Activated CD4-positive, alpha-beta T cell treated with anti-CD3 and anti-CD28 coated beads for 36 hours (primary cell): ENCODE results near the gene IVL. TPM values are rescaled to one million over a fixed set of nuclear protein-coding genes. Genes with fewer than 3 reads are reported as not detected.

ENCODE experiments used
- ATAC-seq: fragments of 200-7000 bp; cut with Tn5 transposase; one replicate; pipeline ENCODE4 v1.10.0; 2021; ENCODE audit warnings: mild to moderate bottlenecking, moderate library complexity
- CTCF ChIA-PET: fragments of 350-600 bp; sonication (Branson Sonifier 250); formaldehyde crosslinking; loops from one replicate; lab custom pipeline; 2021; ENCODE audit warnings: antibody characterized with exemption; lab: Charles Lee
- POLR2A ChIA-PET: fragments of 350-600 bp; sonication (Branson Sonifier 250); formaldehyde crosslinking; loops from one replicate; lab custom pipeline; 2021; ENCODE audit warnings: antibody characterized with exemption, inconsistent platforms; lab: Charles Lee
- DNase-seq: peaks from one replicate; pipeline ENCODE4 v3.0.0-alpha.2; 2020
- H3K27ac Mint-ChIP-seq: one replicate; pipeline ENCODE4 v1.8.0; 2021; ENCODE audit warnings: mixed read lengths
- H3K27me3 Mint-ChIP-seq: one replicate; pipeline ENCODE4 v1.8.0; 2021; ENCODE audit warnings: mixed read lengths
- H3K36me3 Mint-ChIP-seq: one replicate; pipeline ENCODE4 v1.8.0; 2021; ENCODE audit warnings: low read depth, mixed read lengths
- H3K4me1 Mint-ChIP-seq: one replicate; pipeline ENCODE4 v1.8.0; 2021; ENCODE audit warnings: mixed read lengths
- H3K4me3 Mint-ChIP-seq: one replicate; pipeline ENCODE4 v1.8.0; 2021; ENCODE audit warnings: mild to moderate bottlenecking, moderate library complexity, mixed read lengths
- H3K9me3 Mint-ChIP-seq: one replicate; pipeline ENCODE4 v1.8.0; 2021; ENCODE audit warnings: low read depth, mixed read lengths
- intact Hi-C, 2 experiments: fragments of 100-400 bp; cut with DNase I in 1 of 2; cut with micrococcal nuclease in 1 of 2; formaldehyde crosslinking; loops; one replicate each; pipeline versions ENCODE4 v1.14.2 to v1.15.1; 2022 to 2024; cut with DNase I, micrococcal nuclease
- total RNA-seq, 2 experiments: library from RNA; stranded (reverse); gene quantifications; one replicate each; pipeline ENCODE4 v1.2.3, GENCODE V29; 2021

Gene IVL
- total RNA-seq, 2 experiments from 2014 or later: 0.07 TPM; not detected in 1

DNA sequence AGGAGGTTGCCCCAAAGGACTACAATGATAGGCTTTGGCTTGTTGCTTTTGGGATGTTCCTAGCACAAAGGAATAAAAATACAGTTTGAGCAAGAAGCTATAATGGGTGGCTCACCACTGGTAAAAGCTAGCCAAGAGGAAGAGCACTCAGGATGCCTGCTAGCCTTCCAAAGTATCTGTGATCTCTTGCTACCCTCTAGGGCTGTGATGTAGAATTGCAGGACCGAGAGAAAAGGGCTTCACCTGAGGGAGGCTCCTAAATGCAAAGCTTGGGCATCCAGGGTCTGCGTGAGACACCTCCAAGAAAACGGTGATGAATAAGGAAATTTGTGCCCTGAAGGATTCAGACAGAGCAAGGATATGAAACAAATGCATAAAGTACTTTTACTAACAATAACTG lies 17.7 kb downstream of the IVL start:
- Mint-ChIP-seq H3K27ac (no peak overlapping the region), H3K4me3 (no peak overlapping the region), H3K27me3 (peaks cover 24% of the 10 kb centered on the region), H3K36me3 (no peaks in the 10 kb centered on the region), H3K4me1 (no peaks in the 10 kb centered on the region), H3K9me3 (no peaks in the 10 kb centered on the region)
- intact Hi-C loops: loop anchor here in 1 of 2 experiments (2.0 to 5.0 kb wide), 2 partner anchors 55 to 274 kb away; no protein-coding TSS in a partner anchor
- ChIA-PET CTCF (interaction anchor here (0.7 kb wide), 1 partner anchor 55 kb away, joined by 3 read pairs; no protein-coding TSS in a partner anchor), POLR2A (no interaction called here)
- DNase-seq (no peak), ATAC-seq (no peak)

- ChIA-PET POLR2A (no interaction called here), CTCF (no interaction called here)
- DNase-seq (no peak), ATAC-seq (no peak)
- Mint-ChIP-seq H3K27ac (no peak overlapping the region), H3K36me3 (no peaks in the 10 kb centered on the region), H3K4me3 (no peak overlapping the region), H3K4me1 (no peaks in the 10 kb centered on the region), H3K9me3 (no peaks in the 10 kb centered on the region), H3K27me3 (peaks cover 20% of the 10 kb centered on the region)
- intact Hi-C loops: loop anchor here in 1 of 2 experiments (5.0 kb wide), 1 partner anchor 276 kb away; no protein-coding TSS in a partner anchor
These were observed 20.3 kb downstream of the IVL start for GRCh38 chr1:152928671-152929070.

DNA sequence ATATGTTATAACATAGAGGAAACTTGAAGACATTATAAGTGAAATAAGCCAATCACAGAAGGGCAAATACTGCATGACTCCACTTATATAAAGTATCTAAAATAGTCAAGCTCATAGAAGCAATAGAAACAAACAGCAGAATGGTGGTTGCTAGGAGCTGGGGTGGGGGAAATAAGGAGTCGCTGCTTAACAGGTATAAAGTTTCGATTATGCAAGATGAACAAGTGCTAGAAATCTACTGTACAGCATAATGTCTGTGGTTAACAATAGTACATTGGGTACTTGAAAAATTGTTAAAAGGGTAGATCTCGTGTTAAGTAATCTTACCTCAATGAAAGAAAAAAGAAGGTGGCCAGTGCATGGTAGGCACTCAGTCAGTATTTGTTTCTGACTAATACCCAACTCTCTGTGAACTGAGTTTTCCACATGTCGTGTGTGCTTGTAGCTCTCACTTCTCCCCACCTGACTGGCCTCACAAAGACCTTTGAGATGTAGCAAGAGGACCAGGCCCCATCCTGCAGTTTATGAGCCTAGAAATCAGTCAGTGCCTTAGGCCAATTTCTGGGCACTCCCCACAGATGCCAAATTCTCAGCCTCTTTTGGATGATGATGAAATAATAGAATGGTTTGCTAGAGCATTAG lies 23.9 kb downstream of the IVL start:
- Mint-ChIP-seq H3K27ac (no peak overlapping the region), H3K36me3 (no peaks in the 10 kb centered on the region), H3K4me1 (no peaks in the 10 kb centered on the region), H3K4me3 (no peak overlapping the region), H3K9me3 (no peaks in the 10 kb centered on the region), H3K27me3 (peaks cover 19% of the 10 kb centered on the region)
- CTCF ChIA-PET: interaction anchor here (0.6 kb wide), 1 partner anchor 858 kb away, joined by 3 read pairs; no protein-coding TSS in a partner anchor
- POLR2A ChIA-PET: no interaction called here
- DNase-seq (no peak), ATAC-seq (no peak)
- intact Hi-C loops: no loop called here

GRCh38 chr1:152933196-152933595 lies 24.9 kb downstream of the IVL start:
- ChIA-PET CTCF (no interaction called here), POLR2A (no interaction called here)
- no peaks in the 10 kb centered on the region for H3K9me3 Mint-ChIP-seq
- peaks cover 19% of the 10 kb centered on the region for H3K27me3 Mint-ChIP-seq
- no peak for ATAC-seq
- DNase-seq: no peak
- no peak overlapping the region for H3K4me3 Mint-ChIP-seq
- H3K36me3 Mint-ChIP-seq: no peaks in the 10 kb centered on the region
- intact Hi-C loops: no loop called here
- no peaks in the 10 kb centered on the region for H3K4me1 Mint-ChIP-seq
- H3K27ac Mint-ChIP-seq: no peak overlapping the region

DNA sequence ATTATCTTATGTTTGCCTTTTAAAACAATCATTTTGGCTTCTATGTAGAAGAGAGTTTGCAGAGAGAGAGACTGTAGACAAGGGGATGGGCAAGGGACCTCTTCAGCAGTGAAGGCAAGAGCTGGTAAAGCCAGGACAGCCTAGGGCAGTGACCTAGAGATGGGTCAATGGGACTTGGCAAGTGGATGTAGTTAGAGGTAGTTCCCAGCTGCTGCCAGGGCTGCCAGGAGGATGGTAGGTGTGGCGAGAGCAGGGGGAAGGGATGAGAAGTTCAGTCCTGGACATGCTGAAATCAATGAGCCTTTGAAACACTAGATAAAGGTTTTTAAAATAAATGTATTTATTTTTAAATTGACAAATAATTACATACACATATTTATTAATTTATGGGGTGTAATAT lies 32.3 kb downstream of the IVL start:
- Mint-ChIP-seq H3K27me3 (peaks cover 14% of the 10 kb centered on the region), H3K4me1 (no peaks in the 10 kb centered on the region), H3K36me3 (no peaks in the 10 kb centered on the region), H3K4me3 (no peak overlapping the region), H3K9me3 (no peaks in the 10 kb centered on the region), H3K27ac (no peak overlapping the region)
- DNase-seq (no peak), ATAC-seq (no peak)
- CTCF ChIA-PET: no interaction called here
- POLR2A ChIA-PET: no interaction called here
- intact Hi-C loops: no loop called here

GRCh38 chr1:152941037-152941711 lies 32.8 kb downstream of the IVL start:
- intact Hi-C loops: no loop called here
- CTCF ChIA-PET: no interaction called here
- H3K4me1 Mint-ChIP-seq: no peaks in the 10 kb centered on the region
- H3K36me3 Mint-ChIP-seq: no peaks in the 10 kb centered on the region
- H3K27ac Mint-ChIP-seq: no peak overlapping the region
- H3K27me3 Mint-ChIP-seq: peaks cover 16% of the 10 kb centered on the region
- DNase-seq: no peak
- H3K4me3 Mint-ChIP-seq: no peak overlapping the region
- no peak for ATAC-seq
- POLR2A ChIA-PET: no interaction called here
- H3K9me3 Mint-ChIP-seq: no peaks in the 10 kb centered on the region

DNA sequence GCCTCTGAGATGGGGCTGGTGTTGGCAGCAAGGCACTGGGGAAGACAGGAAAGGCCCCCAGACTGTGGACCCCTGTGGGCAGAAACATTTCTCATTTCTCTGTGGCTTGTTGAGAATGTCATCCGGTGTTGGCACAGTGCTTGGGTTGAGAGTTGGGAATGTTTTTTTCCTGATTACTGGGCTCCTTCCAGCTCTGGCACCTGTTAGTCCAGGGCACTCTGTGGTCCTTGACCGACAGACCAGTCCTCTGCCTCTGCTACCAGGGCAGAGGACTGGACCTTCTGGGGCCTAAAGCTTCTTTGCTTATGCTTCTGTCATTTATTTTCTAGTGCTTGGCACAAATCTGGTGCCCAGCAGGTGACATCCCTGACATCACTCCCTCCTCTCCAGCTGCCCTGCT lies 33.8 kb downstream of the IVL start:
- Mint-ChIP-seq H3K36me3 (no peaks in the 10 kb centered on the region), H3K27me3 (peaks cover 13% of the 10 kb centered on the region), H3K27ac (no peak overlapping the region), H3K9me3 (no peaks in the 10 kb centered on the region), H3K4me3 (no peak overlapping the region), H3K4me1 (no peaks in the 10 kb centered on the region)
- DNase-seq (no peak), ATAC-seq (no peak)
- ChIA-PET POLR2A (no interaction called here), CTCF (no interaction called here)
- intact Hi-C loops: no loop called here

DNA sequence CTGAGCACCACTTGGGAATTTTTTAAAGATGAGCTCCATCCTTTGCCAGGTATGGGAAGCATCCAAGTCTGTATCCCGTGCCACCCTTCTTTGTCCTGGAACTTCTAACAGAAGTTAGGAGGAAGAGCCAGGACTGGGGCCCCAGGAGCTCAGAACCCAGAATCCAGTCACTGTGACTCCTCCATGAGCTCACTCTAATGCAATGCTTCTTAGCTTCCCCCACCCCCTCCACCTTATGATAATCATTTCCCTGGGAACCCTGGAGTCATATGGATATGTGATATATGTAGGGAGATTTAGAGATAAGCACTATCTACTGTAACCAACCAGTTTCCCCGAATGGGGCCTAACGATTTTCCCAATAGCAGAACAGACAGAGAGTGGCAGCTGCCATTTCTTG lies 37.9 kb downstream of the IVL start:
- Mint-ChIP-seq H3K4me1 (no peaks in the 10 kb centered on the region), H3K27ac (no peak overlapping the region), H3K4me3 (no peak overlapping the region), H3K27me3 (peaks cover 7% of the 10 kb centered on the region), H3K36me3 (no peaks in the 10 kb centered on the region), H3K9me3 (no peaks in the 10 kb centered on the region)
- intact Hi-C loops: no loop called here
- CTCF ChIA-PET: no interaction called here
- DNase-seq: no peak
- ATAC-seq: no peak
- POLR2A ChIA-PET: no interaction called here

DNA sequence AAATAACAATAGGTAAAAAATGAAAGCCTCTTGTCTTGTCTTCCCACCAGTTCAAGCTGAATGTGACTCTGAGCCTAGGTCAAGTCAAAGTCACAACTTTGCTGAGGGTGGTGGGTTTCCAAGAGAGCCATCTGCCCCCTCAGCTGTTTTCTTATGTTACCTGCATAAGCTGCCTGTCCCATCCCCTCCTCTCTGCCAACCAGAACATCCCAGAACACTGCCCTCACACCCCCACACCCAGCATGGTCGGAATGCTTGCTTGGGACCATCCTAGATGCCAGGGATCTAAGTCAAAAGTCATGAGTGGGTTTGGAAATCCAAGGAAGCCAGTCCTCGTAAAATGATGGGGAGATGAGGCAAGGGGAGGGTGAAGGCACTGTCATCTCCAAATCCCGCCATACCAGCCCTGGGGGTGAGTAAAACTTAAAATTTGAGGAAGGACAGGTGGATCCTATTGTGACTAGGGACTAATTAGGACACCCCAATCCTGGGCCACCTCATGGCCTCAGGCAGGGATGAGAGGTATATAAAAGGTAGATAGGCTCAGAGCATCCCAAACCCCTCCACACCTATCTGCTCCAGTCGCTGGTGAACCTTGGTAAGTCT lies 38.4 kb downstream of the IVL start, which contains the start of gene SPRR5:
SPRR5 (plus strand) TSS at position 556 of the 606 bp plus-strand sequence. CDS start 1,349 bp downstream, outside the sequence.
- Mint-ChIP-seq H3K27ac (no peak within 1 kb of the TSS), H3K36me3 (no peaks in the 10 kb centered on the region), H3K9me3 (no peaks in the 10 kb centered on the region), H3K4me3 (no peak within 1 kb of the TSS), H3K4me1 (no peaks in the 10 kb centered on the region), H3K27me3 (peaks cover 7% of the 10 kb centered on the region)
- ATAC-seq (no peak), DNase-seq (no peak)
- intact Hi-C loops: no loop called here
- ChIA-PET CTCF (no interaction called here), POLR2A (no interaction called here)

- intact Hi-C loops: no loop called here
- DNase-seq (no peak), ATAC-seq (no peak)
- Mint-ChIP-seq H3K9me3 (no peaks in the 10 kb centered on the region), H3K27ac (no peak overlapping the region), H3K27me3 (peaks cover 12% of the 10 kb centered on the region), H3K36me3 (no peaks in the 10 kb centered on the region), H3K4me1 (no peaks in the 10 kb centered on the region), H3K4me3 (no peak overlapping the region)
- CTCF ChIA-PET: no interaction called here
- POLR2A ChIA-PET: no interaction called here
These were observed 43.4 kb downstream of the IVL start for GRCh38 chr1:152951711-152952110.

DNA sequence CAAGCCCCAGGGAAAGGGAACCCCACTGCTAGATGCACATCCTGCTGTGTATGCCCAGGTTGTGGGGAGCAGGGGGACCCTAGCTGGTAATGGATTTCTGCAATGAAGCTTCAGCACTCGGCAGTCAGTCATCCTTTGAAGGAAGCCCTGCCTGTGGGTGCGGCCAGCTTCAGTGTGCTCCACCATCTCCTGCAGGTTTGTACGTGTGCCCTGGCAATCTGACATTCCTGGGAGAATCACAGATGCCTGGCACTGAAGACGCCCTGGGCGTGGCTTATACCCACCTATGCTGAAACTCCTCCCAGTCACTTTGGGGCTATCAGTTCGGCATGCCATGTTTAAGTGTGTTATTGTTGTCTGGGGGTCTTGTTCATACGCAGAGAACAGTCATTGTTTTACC lies 45.4 kb downstream of the IVL start:
- H3K9me3 Mint-ChIP-seq: no peaks in the 10 kb centered on the region
- intact Hi-C loops: no loop called here
- peaks cover 9% of the 10 kb centered on the region for H3K27me3 Mint-ChIP-seq
- POLR2A ChIA-PET: no interaction called here
- no peaks in the 10 kb centered on the region for H3K4me1 Mint-ChIP-seq
- ATAC-seq: no peak
- no peak overlapping the region for H3K4me3 Mint-ChIP-seq
- no peaks in the 10 kb centered on the region for H3K36me3 Mint-ChIP-seq
- no peak overlapping the region for H3K27ac Mint-ChIP-seq
- DNase-seq: no peak
- CTCF ChIA-PET: interaction anchor here (0.6 kb wide), 1 partner anchor 185 kb away, joined by 3 read pairs; no protein-coding TSS in a partner anchor
